Endodermal cell (in vitro differentiated cells): Measurements from ENCODE around the gene IRF4. TPM values are rescaled to one million over a fixed set of nuclear protein-coding genes. Genes with fewer than 3 reads are reported as not detected.

ENCODE experiments used
- DNase-seq: peaks from one replicate; pipeline ENCODE4 v3.0.0-alpha.2; 2017
- H3K27ac ChIP-seq: 2 replicates; pipeline ENCODE4 v1.5.1; 2013; ENCODE audit warnings: mild to moderate bottlenecking, low read depth, low read length, moderate library complexity
- H3K27me3 ChIP-seq: 2 replicates; pipeline ENCODE4 v1.6.1; 2013; ENCODE audit warnings: mild to moderate bottlenecking, low read length, moderate library complexity; ENCODE audit not compliant: insufficient read depth, control insufficient read depth, poor library complexity, severe bottlenecking
- H3K36me3 ChIP-seq: 2 replicates; pipeline ENCODE4 v1.7.0; 2013; ENCODE audit warnings: mild to moderate bottlenecking, low read length, moderate library complexity; ENCODE audit not compliant: control insufficient read depth, insufficient read depth
- H3K4me1 ChIP-seq: one replicate; pipeline ENCODE4 v1.7.0; 2013; ENCODE audit warnings: low read length; ENCODE audit not compliant: control insufficient read depth, insufficient read depth
- H3K4me3 ChIP-seq: 2 replicates; pipeline ENCODE4 v1.5.1; 2013; ENCODE audit warnings: mild to moderate bottlenecking, low read length, moderate library complexity
- H3K9ac ChIP-seq: 2 replicates; pipeline ENCODE4 v1.6.1; 2013; ENCODE audit warnings: mild to moderate bottlenecking, low read length, moderate library complexity; ENCODE audit not compliant: poor library complexity, severe bottlenecking; ENCODE audit errors: extremely low read depth
- H3K9me3 ChIP-seq: 2 replicates; pipeline ENCODE4 v1.6.1; 2013; ENCODE audit warnings: mild to moderate bottlenecking, low read length, moderate library complexity; ENCODE audit not compliant: control insufficient read depth
- H3K27ac Mint-ChIP-seq: 2 replicates; pipeline ENCODE4 v1.8.0; 2020; ENCODE audit warnings: mixed read lengths
- H3K27me3 Mint-ChIP-seq: 2 replicates; pipeline ENCODE4 v1.8.0; 2021; ENCODE audit warnings: mild to moderate bottlenecking, mixed read lengths; ENCODE audit not compliant: insufficient read depth
- H3K36me3 Mint-ChIP-seq: 2 replicates; pipeline ENCODE4 v1.8.0; 2020; ENCODE audit warnings: low read depth, mixed read lengths
- H3K4me1 Mint-ChIP-seq: 2 replicates; pipeline ENCODE4 v1.8.0; 2020; ENCODE audit warnings: mixed read lengths
- H3K4me3 Mint-ChIP-seq: 2 replicates; pipeline ENCODE4 v1.8.0; 2020; ENCODE audit warnings: mild to moderate bottlenecking, moderate library complexity, mixed read lengths
- H3K9me3 Mint-ChIP-seq: 2 replicates; pipeline ENCODE4 v1.8.0; 2020; ENCODE audit warnings: mild to moderate bottlenecking, mixed read lengths
- CTCF ChIP-seq: fragments of 200-600 bp; sonication (generic); conservative IDR thresholded peaks from 2 replicates; pipeline ENCODE4 v1.5.0; 2021; ENCODE audit warnings: antibody characterized with exemption, mild to moderate bottlenecking
- WGBS, 2 experiments: methylation state at CpG; one replicate each; pipeline versions ENCODE4 v1.1.5 to v1.1.7; 2013; ENCODE audit warnings: missing lambda C conversion rate in 2 of 2, mixed read lengths in 1 of 2; ENCODE audit not compliant: insufficient coverage in 1 of 2, insufficient read length in 1 of 2; 5-methylcytosine and 5-hydroxymethylcytosine counted together
- total RNA-seq, 2 donors: library from RNA; stranded (reverse); fragmentation: NEBNext Ultra II Directional in 1 of 2; extraction: Animal tissue kit (Norgen Biotek cat#: 25700) in 1 of 2; gene quantifications; 2 replicates in 1 of 2; 3 replicates in 1 of 2; pipeline ENCODE4 v1.2.1, GENCODE V29; 2021

Gene IRF4
- total RNA-seq, 2 donors from 2014 or later, result not detected

DNA sequence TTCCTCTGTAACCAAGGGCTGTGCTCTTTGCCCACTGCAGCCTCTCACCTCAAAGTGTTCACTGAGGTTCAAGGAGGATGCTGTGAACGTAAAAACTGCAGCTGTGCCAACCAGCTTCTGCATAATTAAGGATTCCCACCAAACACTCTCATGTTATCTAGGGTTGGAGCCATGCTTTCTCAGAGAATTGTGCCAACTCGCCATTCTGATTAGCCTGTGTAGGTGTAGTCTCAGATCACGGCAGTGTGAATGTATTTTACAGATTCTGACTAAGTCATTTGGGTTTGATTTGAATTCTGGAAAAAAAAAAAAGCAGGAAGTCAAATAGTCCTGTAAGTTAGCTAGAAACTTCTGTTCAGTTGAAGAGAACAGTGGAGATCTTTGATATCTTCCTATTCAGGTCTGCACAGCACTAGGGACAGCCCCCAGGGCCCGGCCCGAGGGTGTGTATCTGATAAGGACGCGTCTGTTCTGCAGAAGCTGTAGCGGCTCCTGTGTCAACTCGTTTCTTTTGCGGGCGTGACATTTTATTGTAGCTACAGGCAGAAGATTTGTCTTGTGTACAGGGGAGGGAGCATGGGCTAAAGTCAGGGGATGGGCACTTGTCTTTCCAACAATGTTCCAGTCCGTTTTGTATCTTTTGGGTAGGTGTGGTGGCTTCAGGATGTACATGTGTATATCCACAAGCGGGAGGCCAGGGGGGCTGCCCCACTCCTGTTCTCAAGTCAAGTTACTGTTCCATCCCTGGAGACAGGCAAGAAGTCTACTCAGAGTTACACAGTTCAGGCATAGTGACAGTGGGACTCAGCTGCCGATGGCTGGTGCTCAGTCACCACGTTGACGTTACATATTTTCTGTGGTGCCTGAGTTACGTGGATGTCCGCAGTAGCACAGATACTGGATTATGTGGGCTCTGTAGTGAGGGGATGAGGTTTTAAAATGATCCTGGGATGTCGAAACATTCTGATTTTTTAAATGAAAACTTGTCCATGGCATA is 12.4 kb downstream of the IRF4 start:
- TF ChIP-seq CTCF, result no peak
- Histone ChIP-seq H3K9ac (no peak overlapping the region), H3K27me3 (no peaks in the 10 kb centered on the region), H3K9me3 (no peaks in the 10 kb centered on the region), H3K4me3 (no peak overlapping the region), H3K4me1 (no peaks in the 10 kb centered on the region), H3K36me3 (no peaks in the 10 kb centered on the region), H3K27ac (no peak overlapping the region)
- no peak overlapping the region for H3K27ac Mint-ChIP-seq
- H3K36me3 Mint-ChIP-seq, result no peaks in the 10 kb centered on the region
- WGBS, 2 experiments, result 91 to 94% methylated on average over 17 to 19 of the region's 19 CpGs
- H3K4me3 Mint-ChIP-seq, result no peak overlapping the region
- H3K9me3 Mint-ChIP-seq, result no peaks in the 10 kb centered on the region
- H3K4me1 Mint-ChIP-seq, result no peaks in the 10 kb centered on the region
- DNase-seq, result no peak
- H3K27me3 Mint-ChIP-seq, result peaks cover 9% of the 10 kb centered on the region

DNA sequence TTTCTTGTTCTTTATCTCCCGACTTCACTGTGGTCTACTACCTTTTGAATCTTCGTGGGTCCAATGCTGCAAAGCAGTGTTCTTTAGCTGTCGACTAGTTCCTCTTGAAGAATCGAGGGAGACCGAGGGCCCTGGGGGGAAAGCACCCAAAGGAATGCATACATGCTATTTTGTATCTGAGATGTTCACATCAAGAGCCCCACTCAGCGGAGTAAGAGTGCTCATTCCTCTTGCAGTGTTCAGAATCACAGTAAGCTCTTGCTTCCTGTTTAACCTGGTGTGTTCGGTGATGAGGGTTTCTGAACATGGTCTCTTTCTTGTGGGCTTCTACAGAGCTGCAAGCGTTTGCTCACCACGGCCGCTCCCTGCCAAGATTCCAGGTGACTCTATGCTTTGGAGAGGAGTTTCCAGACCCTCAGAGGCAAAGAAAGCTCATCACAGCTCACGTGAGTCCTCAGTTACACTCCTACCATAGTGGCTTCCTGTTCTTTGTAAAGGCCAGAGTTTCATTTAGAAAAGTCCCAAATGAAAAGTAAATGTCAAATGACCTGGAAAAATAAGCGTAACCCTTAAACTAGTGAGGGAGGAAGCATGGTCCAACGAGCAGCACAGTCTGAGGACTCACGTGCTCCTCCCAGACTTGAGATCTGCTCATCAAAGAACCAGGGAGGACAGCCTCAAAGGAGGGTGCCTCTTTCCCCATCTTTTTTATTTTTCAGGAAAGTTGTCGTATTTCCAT is 13.3 kb downstream of the IRF4 start:
- TF ChIP-seq CTCF, result no peak
- Histone ChIP-seq H3K9ac (no peak overlapping the region), H3K27me3 (no peaks in the 10 kb centered on the region), H3K36me3 (no peaks in the 10 kb centered on the region), H3K4me3 (no peak overlapping the region), H3K9me3 (no peaks in the 10 kb centered on the region), H3K4me1 (no peaks in the 10 kb centered on the region), H3K27ac (no peak overlapping the region)
- H3K9me3 Mint-ChIP-seq, result no peaks in the 10 kb centered on the region
- H3K27ac Mint-ChIP-seq, result no peak overlapping the region
- 93 to 97% methylated on average over 13 to 15 of the region's 15 CpGs for whole genome bisulfite sequencing, 2 experiments
- DNase-seq, result no peak
- H3K4me3 Mint-ChIP-seq, result no peak overlapping the region
- H3K4me1 Mint-ChIP-seq, result no peaks in the 10 kb centered on the region
- no peaks in the 10 kb centered on the region for H3K36me3 Mint-ChIP-seq
- H3K27me3 Mint-ChIP-seq, result peaks cover 3% of the 10 kb centered on the region

DNA sequence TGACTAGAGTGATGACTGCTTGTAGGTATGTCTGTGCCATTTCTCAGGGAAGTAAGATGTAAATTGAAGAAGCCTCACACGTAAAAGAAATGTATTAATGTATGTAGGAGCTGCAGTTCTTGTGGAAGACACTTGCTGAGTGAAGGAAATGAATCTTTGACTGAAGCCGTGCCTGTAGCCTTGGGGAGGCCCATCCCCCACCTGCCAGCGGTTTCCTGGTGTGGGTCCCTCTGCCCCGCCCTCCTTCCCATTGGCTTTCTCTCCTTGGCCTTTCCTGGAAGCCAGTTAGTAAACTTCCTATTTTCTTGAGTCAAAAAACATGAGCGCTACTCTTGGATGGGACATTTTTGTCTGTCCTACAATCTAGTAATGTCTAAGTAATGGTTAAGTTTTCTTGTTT is 16.6 kb downstream of the IRF4 start:
- H3K9me3 ChIP-seq, result no peaks in the 10 kb centered on the region
- Mint-ChIP-seq H3K4me3 (peak overlapping the region; percentile 18), H3K36me3 (no peaks in the 10 kb centered on the region), H3K4me1 (no peaks in the 10 kb centered on the region), H3K27me3 (peaks cover 9% of the 10 kb centered on the region), H3K9me3 (no peaks in the 10 kb centered on the region), H3K27ac (no peak overlapping the region)
- TF ChIP-seq CTCF, result no peak
- no peak overlapping the region for H3K9ac ChIP-seq
- H3K4me1 ChIP-seq, result no peaks in the 10 kb centered on the region
- H3K27ac ChIP-seq, result no peak overlapping the region
- H3K4me3 ChIP-seq, result no peak overlapping the region
- H3K27me3 ChIP-seq, result no peaks in the 10 kb centered on the region
- no peak for DNase-seq
- WGBS, 2 experiments, result 58 to 65% methylated on average over 5 of the region's 5 CpGs
- H3K36me3 ChIP-seq, result no peaks in the 10 kb centered on the region
